IMR-90 (cell line): ENCODE data around the gene SEMA6D.

ENCODE experiments used
- CTCF ChIP-seq: conservative IDR thresholded peaks from 2 replicates; pipeline ENCODE4 v1.5.1; 2012; ENCODE audit warnings: mild to moderate bottlenecking, low read depth, low read length, improper control_type of control experiment
- POLR2A ChIP-seq: IDR thresholded peaks from 2 replicates; pipeline ENCODE4 v1.6.1; 2012; ENCODE audit warnings: mild to moderate bottlenecking, low read depth, low read length
- RAD21 ChIP-seq: IDR thresholded peaks from 2 replicates; pipeline ENCODE4 v1.6.1; 2012; ENCODE audit warnings: low read length, improper control_type of control experiment
- RFX5 ChIP-seq: IDR thresholded peaks from 2 replicates; pipeline ENCODE4 v1.8.0; 2012; ENCODE audit warnings: low read depth, mild to moderate bottlenecking, low read length, moderate library complexity

- TF ChIP-seq CTCF, result no peak
- no peak for TF ChIP-seq POLR2A
- TF ChIP-seq RFX5, result no peak
- TF ChIP-seq RAD21, result no peak
Observed at GRCh38 chr15:47673232-47673761, 44.0 kb upstream of the SEMA6D start.
